Measurements from ENCODE around the gene DNAH14. TPM values are rescaled to one million over a fixed set of nuclear protein-coding genes. Genes with fewer than 3 reads are reported as not detected.
A peak's percentile ranks its signal among the peaks of the same experiment; 100 is the strongest.

Gene DNAH14
- total and polyA plus RNA-seq, 9 of the 15 experiments (the other 6 are each of a cell fraction or from before 2014, with no cell fraction given): 58.4 to 142 (median 98.4) TPM

- TF ChIP-seq RREB1 (CRISPR knock-in tag; IDR thresholded peaks at IDR 0.05) (no peak), HEY1 (CRISPR knock-in tag; IDR thresholded peaks at IDR 0.05; ENCODE audit: borderline replicate concordance) (no peak)
Observed at GRCh38 chr1:225373155-225373554, 443.7 kb downstream of the DNAH14 start (continued).

- Histone ChIP-seq H2AFZ (ENCODE audit: low read depth, low read length) (no peak overlapping the region), H3K9ac (ENCODE audit: insufficient read depth in 1 of 2, low read depth in 2 of 2, low read length in 2 of 2) (no peak overlapping the region), H3K27me3 (ENCODE audit: control insufficient read depth in 2 of 2, insufficient read depth in 2 of 2, low read length in 2 of 2) (peaks cover 7 to 19% of the 10 kb centered on the region in 2 experiments), H4K20me1 (replicated peaks; ENCODE audit: control insufficient read depth, insufficient read depth, low read length) (no peaks in the 10 kb centered on the region), H3K27ac (ENCODE audit: extremely low read depth, low read depth, low read length) (no peak overlapping the region), H3K4me3 (no peak overlapping the region), H3K9me1 (ENCODE audit: control insufficient read depth, insufficient read depth, low read length) (no peaks in the 10 kb centered on the region), H3K36me3 (ENCODE audit: control insufficient read depth, insufficient read depth, low read length) (no peaks in the 10 kb centered on the region), H3K9me3 (replicated peaks; ENCODE audit: control insufficient read depth, insufficient read depth, low read depth, low read length) (no peaks in the 10 kb centered on the region), H3K79me2 (ENCODE audit: control insufficient read depth, insufficient read depth, low read length) (no peaks in the 10 kb centered on the region), H3K4me1 (replicated peaks in 1 of 2; ENCODE audit: control insufficient read depth in 2 of 2, insufficient read depth in 2 of 2, low read length in 2 of 2) (peaks cover 0 to 3% of the 10 kb centered on the region in 2 experiments; a peak in 2 of 5 replicates), H3K4me2 (ENCODE audit: insufficient read depth, low read length) (no peak overlapping the region)
- POLR2A ChIA-PET: interaction anchor here (0.6 to 1.1 kb wide), 2 partner anchors 26 to 156 kb away, joined by 3 read pairs; no protein-coding TSS in a partner anchor
- DNase-seq (ENCODE audit: extremely low read depth in 1 of 4, low spot score in 3 of 4) (no peak), ATAC-seq (no peak), FAIRE-seq (no peak)
- in situ Hi-C loops (cut with MboI) (no loop called here), intact Hi-C loops (cut with micrococcal nuclease) (no loop called here)
- 1% methylated on average over 4 of the region's 4 CpGs for WGBS (ENCODE audit: insufficient coverage, low coverage, missing lambda C conversion rate)
- CTCF ChIA-PET (ENCODE audit: low intra/inter-chr PET ratio): no interaction called here
- no TSS peak for BruUV-seq (replicated peaks)
- TF ChIP-seq HOMEZ (CRISPR knock-in tag; IDR thresholded peaks at IDR 0.05): no peak
- TF ChIP-seq ETS1 (conservative IDR thresholded peaks at IDR 0.05; ENCODE audit: control insufficient read depth, low read depth, low read length): no peak
- TF ChIP-seq SMARCB1 (IDR thresholded peaks at IDR 0.05; ENCODE audit: insufficient read length, low read depth): no peak
- peak; percentile 98 for TF ChIP-seq CBX8 (IDR thresholded peaks at IDR 0.05; ENCODE audit: borderline replicate concordance, extremely low read depth, low read depth, low read length, poor library complexity, severe bottlenecking)
- TF ChIP-seq MEIS2 (IDR thresholded peaks at IDR 0.05; ENCODE audit: partially characterized antibody): no peak
- TF ChIP-seq CREB3L1 (IDR thresholded peaks at IDR 0.05; ENCODE audit: borderline replicate concordance, low read depth): no peak
- no peak for TF ChIP-seq SETDB1 (IDR thresholded peaks at IDR 0.05; ENCODE audit: low read length)
- TF ChIP-seq BMI1 (IDR thresholded peaks at IDR 0.05; ENCODE audit: low read length): peak; percentile 72
Observed at GRCh38 chr1:225374996-225375395, 445.5 kb downstream of the DNAH14 start.

Measured in K562 (cell line).